HepG2 (cell line): ENCODE data around the gene PTPMT1.

ENCODE experiments used
- BCL3 ChIP-seq: sonication (generic); formaldehyde crosslinking; IDR thresholded peaks from 2 replicates; pipeline ENCODE4 v1.5.1; 2020; ENCODE audit warnings: mild to moderate bottlenecking, missing genetic modification reagents, moderate library complexity
- EP300 ChIP-seq, 3 experiments: sonication (generic) in 1 of 3; formaldehyde crosslinking in 1 of 3; IDR thresholded peaks; 2 replicates each; pipeline versions ENCODE4 v1.5.1 to v1.6.1; 2011 to 2020; ENCODE audit warnings: low read depth in 2 of 3, low read length in 2 of 3, borderline replicate concordance in 1 of 3, improper control_type of control experiment in 1 of 3, mild to moderate bottlenecking in 1 of 3, missing genetic modification reagents in 1 of 3, moderate library complexity in 1 of 3
- POLR2AphosphoS5 ChIP-seq: IDR thresholded peaks from 2 replicates; pipeline ENCODE4 v1.6.1; 2012; ENCODE audit warnings: low read depth, low read length
- POLR2G ChIP-seq: fragments of 200-400 bp; formaldehyde crosslinking; IDR thresholded peaks from 2 replicates; pipeline ENCODE4 v1.6.1; 2018; ENCODE audit warnings: mild to moderate bottlenecking, low read depth, low read length, moderate library complexity
- ZNF224 ChIP-seq: sonication (generic); formaldehyde crosslinking; IDR thresholded peaks from 2 replicates; pipeline ENCODE4 v1.5.0; 2020; ENCODE audit warnings: mild to moderate bottlenecking, missing genetic modification reagents
- ZNF274 ChIP-seq: sonication (generic); formaldehyde crosslinking; IDR thresholded peaks from 2 replicates; pipeline ENCODE4 v1.5.1; 2020; ENCODE audit warnings: mild to moderate bottlenecking, missing genetic modification reagents
- ZSCAN30 ChIP-seq: sonication (generic); formaldehyde crosslinking; IDR thresholded peaks from 2 replicates; pipeline ENCODE4 v1.5.0; 2020; ENCODE audit warnings: mild to moderate bottlenecking, missing genetic modification reagents
- TF ChIP-seq, protein P1 (sequence below): sonication (generic); formaldehyde crosslinking; IDR thresholded peaks from 2 replicates; pipeline ENCODE4 v1.5.0; 2020; ENCODE audit warnings: mild to moderate bottlenecking, missing genetic modification reagents, moderate library complexity
- TF ChIP-seq, protein P2 (sequence below): sonication (generic); formaldehyde crosslinking; IDR thresholded peaks from 2 replicates; pipeline ENCODE4 v1.4.0; 2020; ENCODE audit warnings: mild to moderate bottlenecking, low read depth, missing genetic modification reagents
- TF ChIP-seq, protein P3 (sequence below): sonication (generic); formaldehyde crosslinking; IDR thresholded peaks from 2 replicates; pipeline ENCODE4 v1.5.0; 2020; ENCODE audit warnings: missing genetic modification reagents
- TF ChIP-seq, protein P4 (sequence below), 2 experiments: fragments of 450-650 bp in 1 of 2; sonication (generic) in 1 of 2; formaldehyde crosslinking; IDR thresholded peaks; 2 replicates each; pipeline versions ENCODE4 v1.5.0 to v1.8.0; 2020 to 2022; ENCODE audit warnings: mild to moderate bottlenecking in 1 of 2, missing genetic modification reagents in 1 of 2

GRCh38 chr11:47518212-47518964 lies 47.0 kb upstream of the PTPMT1 start:
- TF ChIP-seq, protein P1, sequence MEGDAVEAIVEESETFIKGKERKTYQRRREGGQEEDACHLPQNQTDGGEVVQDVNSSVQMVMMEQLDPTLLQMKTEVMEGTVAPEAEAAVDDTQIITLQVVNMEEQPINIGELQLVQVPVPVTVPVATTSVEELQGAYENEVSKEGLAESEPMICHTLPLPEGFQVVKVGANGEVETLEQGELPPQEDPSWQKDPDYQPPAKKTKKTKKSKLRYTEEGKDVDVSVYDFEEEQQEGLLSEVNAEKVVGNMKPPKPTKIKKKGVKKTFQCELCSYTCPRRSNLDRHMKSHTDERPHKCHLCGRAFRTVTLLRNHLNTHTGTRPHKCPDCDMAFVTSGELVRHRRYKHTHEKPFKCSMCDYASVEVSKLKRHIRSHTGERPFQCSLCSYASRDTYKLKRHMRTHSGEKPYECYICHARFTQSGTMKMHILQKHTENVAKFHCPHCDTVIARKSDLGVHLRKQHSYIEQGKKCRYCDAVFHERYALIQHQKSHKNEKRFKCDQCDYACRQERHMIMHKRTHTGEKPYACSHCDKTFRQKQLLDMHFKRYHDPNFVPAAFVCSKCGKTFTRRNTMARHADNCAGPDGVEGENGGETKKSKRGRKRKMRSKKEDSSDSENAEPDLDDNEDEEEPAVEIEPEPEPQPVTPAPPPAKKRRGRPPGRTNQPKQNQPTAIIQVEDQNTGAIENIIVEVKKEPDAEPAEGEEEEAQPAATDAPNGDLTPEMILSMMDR (CRISPR knock-in tag) = no peak
- TF ChIP-seq BCL3 = no peak
- TF ChIP-seq, protein P2, sequence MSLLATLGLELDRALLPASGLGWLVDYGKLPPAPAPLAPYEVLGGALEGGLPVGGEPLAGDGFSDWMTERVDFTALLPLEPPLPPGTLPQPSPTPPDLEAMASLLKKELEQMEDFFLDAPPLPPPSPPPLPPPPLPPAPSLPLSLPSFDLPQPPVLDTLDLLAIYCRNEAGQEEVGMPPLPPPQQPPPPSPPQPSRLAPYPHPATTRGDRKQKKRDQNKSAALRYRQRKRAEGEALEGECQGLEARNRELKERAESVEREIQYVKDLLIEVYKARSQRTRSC = no peak
- TF ChIP-seq ZNF274 (CRISPR knock-in tag) = no peak
- no peak for TF ChIP-seq ZSCAN30
- TF ChIP-seq POLR2AphosphoS5 = no peak
- no peak for TF ChIP-seq ZNF224 (CRISPR knock-in tag)
- TF ChIP-seq, protein P3, sequence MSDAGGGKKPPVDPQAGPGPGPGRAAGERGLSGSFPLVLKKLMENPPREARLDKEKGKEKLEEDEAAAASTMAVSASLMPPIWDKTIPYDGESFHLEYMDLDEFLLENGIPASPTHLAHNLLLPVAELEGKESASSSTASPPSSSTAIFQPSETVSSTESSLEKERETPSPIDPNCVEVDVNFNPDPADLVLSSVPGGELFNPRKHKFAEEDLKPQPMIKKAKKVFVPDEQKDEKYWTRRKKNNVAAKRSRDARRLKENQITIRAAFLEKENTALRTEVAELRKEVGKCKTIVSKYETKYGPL (CRISPR knock-in tag) = no peak
- TF ChIP-seq POLR2G = no peak
- TF ChIP-seq, protein P4, sequence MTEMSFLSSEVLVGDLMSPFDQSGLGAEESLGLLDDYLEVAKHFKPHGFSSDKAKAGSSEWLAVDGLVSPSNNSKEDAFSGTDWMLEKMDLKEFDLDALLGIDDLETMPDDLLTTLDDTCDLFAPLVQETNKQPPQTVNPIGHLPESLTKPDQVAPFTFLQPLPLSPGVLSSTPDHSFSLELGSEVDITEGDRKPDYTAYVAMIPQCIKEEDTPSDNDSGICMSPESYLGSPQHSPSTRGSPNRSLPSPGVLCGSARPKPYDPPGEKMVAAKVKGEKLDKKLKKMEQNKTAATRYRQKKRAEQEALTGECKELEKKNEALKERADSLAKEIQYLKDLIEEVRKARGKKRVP (CRISPR knock-in tag; IDR thresholded peaks at IDR 0.05) = no peak
- no peak for TF ChIP-seq EP300 (IDR thresholded peaks at IDR 0.05; ENCODE audit: low read depth in 2 of 2, low read length in 2 of 2)
- TF ChIP-seq EP300 (CRISPR knock-in tag; IDR thresholded peaks at IDR 0.05; ENCODE audit: borderline replicate concordance) = no peak
